ENCODE measurements around the gene SKA2.

The SKA2 gene

GRCh38 chr17:59067340-59067739 lies 87.6 kb downstream of the SKA2 start:
- Histone ChIP-seq H2AFZ (ENCODE audit: low read depth, low read length) (no peak overlapping the region), H3K27ac (ENCODE audit: low read length) (no peak overlapping the region), H3K4me1 (ENCODE audit: insufficient read depth, low read length) (no peaks in the 10 kb centered on the region), H4K20me1 (ENCODE audit: insufficient read depth, low read length) (no peaks in the 10 kb centered on the region), H3K9me3 (ENCODE audit: insufficient read depth, low read length, severe bottlenecking) (no peaks in the 10 kb centered on the region), H3K27me3 (ENCODE audit: insufficient read depth, low read length, poor library complexity) (no peaks in the 10 kb centered on the region), H3K36me3 (ENCODE audit: insufficient read depth, low read length) (peaks cover 81% of the 10 kb centered on the region), H3K4me3 (ENCODE audit: low read depth in 1 of 2, low read length in 2 of 2) (no peak overlapping the region), H3K79me2 (ENCODE audit: insufficient read depth, low read length) (no peaks in the 10 kb centered on the region), H3K4me2 (ENCODE audit: insufficient read depth, low read length) (no peak overlapping the region), H3K9ac (ENCODE audit: low read depth, low read length) (no peak overlapping the region)
- no peak for DNase-seq
- no peak for ATAC-seq (ENCODE audit: insufficient read depth, low read depth)
- TF ChIP-seq EZH2 (IDR thresholded peaks at IDR 0.05; ENCODE audit: borderline replicate concordance, low read depth, low read length, severe bottlenecking) (no peak), CTCF (IDR thresholded peaks at IDR 0.05; ENCODE audit: borderline replicate concordance, extremely low read depth, low read length, poor library complexity, severe bottlenecking) (no peak)

GRCh38 chr17:59062509-59062908 lies 92.5 kb downstream of the SKA2 start:
- Histone ChIP-seq H3K79me2 (ENCODE audit: insufficient read depth, low read length) (no peaks in the 10 kb centered on the region), H3K4me2 (ENCODE audit: insufficient read depth, low read length) (no peak overlapping the region), H3K27ac (ENCODE audit: low read length) (no peak overlapping the region), H3K27me3 (ENCODE audit: insufficient read depth, low read length, poor library complexity) (no peaks in the 10 kb centered on the region), H3K9ac (ENCODE audit: low read depth, low read length) (no peak overlapping the region), H3K9me3 (ENCODE audit: insufficient read depth, low read length, severe bottlenecking) (no peaks in the 10 kb centered on the region), H3K4me3 (ENCODE audit: low read depth in 1 of 2, low read length in 2 of 2) (no peak overlapping the region), H3K4me1 (ENCODE audit: insufficient read depth, low read length) (no peaks in the 10 kb centered on the region), H4K20me1 (ENCODE audit: insufficient read depth, low read length) (no peaks in the 10 kb centered on the region), H2AFZ (ENCODE audit: low read depth, low read length) (no peak overlapping the region), H3K36me3 (ENCODE audit: insufficient read depth, low read length) (peaks cover 74% of the 10 kb centered on the region)
- DNase-seq (no peak), ATAC-seq (ENCODE audit: insufficient read depth, low read depth) (no peak)
- TF ChIP-seq EZH2 (IDR thresholded peaks at IDR 0.05; ENCODE audit: borderline replicate concordance, low read depth, low read length, severe bottlenecking) (no peak), CTCF (IDR thresholded peaks at IDR 0.05; ENCODE audit: borderline replicate concordance, extremely low read depth, low read length, poor library complexity, severe bottlenecking) (no peak)

Measured in DND-41 (cell line).